Measurements from ENCODE around the gene SIN3B.

SIN3B gene

GRCh38 chr19:16922592-16922934 lies 93.4 kb downstream of the SIN3B start:
- Histone ChIP-seq H3K79me2 (ENCODE audit: control insufficient read depth, low read length) (no peaks in the 10 kb centered on the region), H3K4me3 (ENCODE audit: low read length) (no peak overlapping the region), H3K27ac (ENCODE audit: low read depth, low read length) (no peak overlapping the region), H3K9me3 (ENCODE audit: control insufficient read depth, insufficient read depth, low read length) (peaks cover 10% of the 10 kb centered on the region; the same call in 1 of the 2 replicates), H3K4me2 (ENCODE audit: low read length) (no peak overlapping the region), H3K4me1 (ENCODE audit: control insufficient read depth, low read length) (peaks cover 6% of the 10 kb centered on the region; the same call in 1 of the 2 replicates), H3K27me3 (ENCODE audit: control insufficient read depth, low read length) (no peaks in the 10 kb centered on the region), H3F3A (ENCODE audit: control insufficient read depth, insufficient read depth) (no peaks in the 10 kb centered on the region), H4K20me1 (ENCODE audit: control insufficient read depth, insufficient read depth, low read depth, low read length) (no peaks in the 10 kb centered on the region), H3K9me2 (replicated peaks; ENCODE audit: control insufficient read depth, low read length) (no peaks in the 10 kb centered on the region), H3K36me3 (ENCODE audit: control insufficient read depth, low read length) (no peaks in the 10 kb centered on the region)
- TF ChIP-seq EZH2phosphoT487 (IDR thresholded peaks at IDR 0.05; ENCODE audit: borderline replicate concordance, low read length) (no peak), CTCF (IDR thresholded peaks at IDR 0.05; ENCODE audit: low read depth, low read length, poor library complexity, severe bottlenecking) (no peak)

- Histone ChIP-seq H4K20me1 (ENCODE audit: control insufficient read depth, insufficient read depth, low read depth, low read length) (no peaks in the 10 kb centered on the region), H3K9me2 (replicated peaks; ENCODE audit: control insufficient read depth, low read length) (no peaks in the 10 kb centered on the region), H3F3A (ENCODE audit: control insufficient read depth, insufficient read depth) (no peaks in the 10 kb centered on the region), H3K27ac (ENCODE audit: low read depth, low read length) (no peak overlapping the region), H3K4me1 (ENCODE audit: control insufficient read depth, low read length) (peaks cover 6% of the 10 kb centered on the region; the same call in 1 of the 2 replicates), H3K4me3 (ENCODE audit: low read length) (no peak overlapping the region), H3K79me2 (ENCODE audit: control insufficient read depth, low read length) (no peaks in the 10 kb centered on the region), H3K36me3 (ENCODE audit: control insufficient read depth, low read length) (no peaks in the 10 kb centered on the region), H3K4me2 (ENCODE audit: low read length) (no peak overlapping the region), H3K27me3 (ENCODE audit: control insufficient read depth, low read length) (no peaks in the 10 kb centered on the region), H3K9me3 (ENCODE audit: control insufficient read depth, insufficient read depth, low read length) (peaks cover 12% of the 10 kb centered on the region; the same call in 1 of the 2 replicates)
- no peak for TF ChIP-seq EZH2phosphoT487 (IDR thresholded peaks at IDR 0.05; ENCODE audit: borderline replicate concordance, low read length)
- TF ChIP-seq CTCF (IDR thresholded peaks at IDR 0.05; ENCODE audit: low read depth, low read length, poor library complexity, severe bottlenecking) = no peak
Measured at GRCh38 chr19:16922949-16923348, 93.8 kb downstream of the SIN3B start.

- Histone ChIP-seq H3K36me3 (ENCODE audit: control insufficient read depth, low read length) (no peaks in the 10 kb centered on the region), H3K9me2 (replicated peaks; ENCODE audit: control insufficient read depth, low read length) (no peaks in the 10 kb centered on the region), H3K4me2 (ENCODE audit: low read length) (no peak overlapping the region), H3K27ac (ENCODE audit: low read depth, low read length) (no peak overlapping the region), H3K4me3 (ENCODE audit: low read length) (no peak overlapping the region), H3K79me2 (ENCODE audit: control insufficient read depth, low read length) (no peaks in the 10 kb centered on the region), H4K20me1 (ENCODE audit: control insufficient read depth, insufficient read depth, low read depth, low read length) (no peaks in the 10 kb centered on the region), H3K27me3 (ENCODE audit: control insufficient read depth, low read length) (0 out of 2 replicates have a peak, but pooled peaks cover 4% of the 10 kb centered on the region), H3F3A (ENCODE audit: control insufficient read depth, insufficient read depth) (no peaks in the 10 kb centered on the region), H3K9me3 (ENCODE audit: control insufficient read depth, insufficient read depth, low read length) (peaks cover 7% of the 10 kb centered on the region; the same call in 1 of the 2 replicates), H3K4me1 (ENCODE audit: control insufficient read depth, low read length) (no peaks in the 10 kb centered on the region)
- TF ChIP-seq CTCF (IDR thresholded peaks at IDR 0.05; ENCODE audit: low read depth, low read length, poor library complexity, severe bottlenecking) = no peak
- no peak for TF ChIP-seq EZH2phosphoT487 (IDR thresholded peaks at IDR 0.05; ENCODE audit: borderline replicate concordance, low read length)
Measured at GRCh38 chr19:16927883-16928282, 98.7 kb downstream of the SIN3B start.
